GM13977 (cell line): ENCODE data around the gene BTBD10.

Source experiments
- DNase-seq: peaks from one replicate; pipeline ENCODE4 v3.0.0; 2012; ENCODE audit warnings: low spot score
- CTCF ChIP-seq: IDR thresholded peaks from 2 replicates; pipeline ENCODE4 v1.5.1; 2012; ENCODE audit warnings: mild to moderate bottlenecking, control low read depth; ENCODE audit not compliant: insufficient read depth; ENCODE audit errors: extremely low read depth, missing control alignments
- in situ Hi-C: fragments of 300-500 bp; cut with MboI; formaldehyde crosslinking; loops from one replicate; pipeline ENCODE4 v1.12.0; 2022; ENCODE audit warnings: low sequenced_read_pairs, low pct_unique_long_range_greater_than_20kb, mixed read lengths, inconsistent platforms; ENCODE audit not compliant: unreplicated experiment

BTBD10 gene

GRCh38 chr11:13346470-13346869, 116.6 kb downstream of the BTBD10 start:
- DNase-seq, result no peak
- in situ Hi-C loops, result loop anchor here (25.0 kb wide), 2 partner anchors 109 to 384 kb away; no protein-coding TSS in a partner anchor
- TF ChIP-seq CTCF, result no peak

GRCh38 chr11:13344818-13345217, 118.2 kb downstream of the BTBD10 start:
- no peak for DNase-seq
- TF ChIP-seq CTCF, result no peak
- in situ Hi-C loops, result loop anchor here (25.0 kb wide), 2 partner anchors 108 to 383 kb away; no protein-coding TSS in a partner anchor

- TF ChIP-seq CTCF, result peak; percentile 79
- in situ Hi-C loops, result loop anchor here (25.0 kb wide), 2 partner anchors 107 to 382 kb away; no protein-coding TSS in a partner anchor
- DNase-seq, result peak; percentile 64
These were observed 118.9 kb downstream of the BTBD10 start for GRCh38 chr11:13343931-13344717.

- in situ Hi-C loops, result loop anchor here (25.0 kb wide), 2 partner anchors 106 to 381 kb away; no protein-coding TSS in a partner anchor
- DNase-seq, result peak; percentile 37
- no peak for TF ChIP-seq CTCF
These were observed 120.0 kb downstream of the BTBD10 start for GRCh38 chr11:13343067-13343466.

GRCh38 chr11:13341026-13341425, 122.0 kb downstream of the BTBD10 start:
- in situ Hi-C loops, result loop anchor here (25.0 kb wide), 2 partner anchors 104 to 379 kb away; no protein-coding TSS in a partner anchor
- DNase-seq, result no peak
- no peak for TF ChIP-seq CTCF

- no peak for TF ChIP-seq CTCF
- in situ Hi-C loops, result loop anchor here (25.0 kb wide), 2 partner anchors 102 to 377 kb away; no protein-coding TSS in a partner anchor
- no peak for DNase-seq
These were observed 123.5 kb downstream of the BTBD10 start for GRCh38 chr11:13339195-13340153.
